ENCODE results near the gene PPP1R18.
"Not testable (repeated sequence)": the region's sequence is repeated elsewhere in the genome, so short reads cannot be mapped to it uniquely, and the experiment has no call there.

Gene PPP1R18

GRCh38 chr6:30725713-30726505, 39.5 kb upstream of the PPP1R18 start:
- no peak overlapping the region for H3K4ac ChIP-seq (ENCODE audit: low read depth in 1 of 2, low read length in 2 of 2)
- H2BK120ac ChIP-seq (ENCODE audit: low read depth, low read length) = no peak overlapping the region
- no peak overlapping the region for H3K14ac ChIP-seq (ENCODE audit: low read length in 2 of 2)
- H4K91ac ChIP-seq (ENCODE audit: low read length) = no peak overlapping the region
- peak overlapping the region; percentile 29 for H3K27ac ChIP-seq (ENCODE audit: low read length, poor library complexity, severe bottlenecking)
- no peak overlapping the region for H4K8ac ChIP-seq (ENCODE audit: low read length)
- H3K4me2 ChIP-seq (ENCODE audit: low read length, poor library complexity, severe bottlenecking) = no peak overlapping the region
- H2BK5ac ChIP-seq (ENCODE audit: low read depth, low read length, poor library complexity, severe bottlenecking) = no peak overlapping the region
- H3K4me3 ChIP-seq (ENCODE audit: insufficient read depth in 1 of 2, low read depth in 1 of 2, low read length in 2 of 2) = no peak overlapping the region
- 64% methylated on average over 3 of the region's 3 CpGs for WGBS
- H2AFZ ChIP-seq (ENCODE audit: low read depth, low read length) = no peak overlapping the region
- peaks cover 59 to 75% of the 10 kb centered on the region in 2 experiments for H3K36me3 ChIP-seq (ENCODE audit: control insufficient read depth in 1 of 2, insufficient read depth in 2 of 2, low read depth in 1 of 2, low read length in 2 of 2)
- no peak overlapping the region for H3K23ac ChIP-seq (ENCODE audit: low read length in 2 of 2)
- H2BK12ac ChIP-seq (ENCODE audit: low read length in 2 of 2) = no peak overlapping the region
- peak; percentile 41 for DNase-seq
- H3K4me1 ChIP-seq (ENCODE audit: control insufficient read depth, insufficient read depth, low read depth, low read length) = peaks cover 21% of the 10 kb centered on the region
- H3K18ac ChIP-seq (ENCODE audit: low read depth in 1 of 2, low read length in 2 of 2) = peak overlapping the region in 1 of 2 experiments; percentile 13
- no peak overlapping the region for H2AK5ac ChIP-seq (ENCODE audit: low read length, severe bottlenecking)
- no peaks in the 10 kb centered on the region for H3K9me3 ChIP-seq (ENCODE audit: control insufficient read depth, low read length)
- peak overlapping the region; percentile 96 for H3K9ac ChIP-seq (ENCODE audit: low read length)
- H3K79me1 ChIP-seq (replicated peaks; ENCODE audit: low read length, poor library complexity, severe bottlenecking) = peaks cover 9% of the 10 kb centered on the region
- H2BK15ac ChIP-seq (ENCODE audit: low read depth, poor library complexity, severe bottlenecking) = no peak overlapping the region
- H3K27me3 ChIP-seq (ENCODE audit: control insufficient read depth in 1 of 2, insufficient read depth in 1 of 2, low read length in 2 of 2) = no peaks in the 10 kb centered on the region

- no peak overlapping the region for H2BK15ac ChIP-seq (ENCODE audit: low read depth, poor library complexity, severe bottlenecking)
- H2AK5ac ChIP-seq (ENCODE audit: low read length, severe bottlenecking) = no peak overlapping the region
Observed at GRCh38 chr6:30724906-30725667, 38.6 kb upstream of the PPP1R18 start.

GRCh38 chr6:30723843-30724741, 37.6 kb upstream of the PPP1R18 start:
- H2BK5ac ChIP-seq (ENCODE audit: low read depth, low read length, poor library complexity, severe bottlenecking); H3K9me3 ChIP-seq (ENCODE audit: control insufficient read depth, low read length); H3K14ac ChIP-seq (ENCODE audit: low read length in 2 of 2); H2BK12ac ChIP-seq (ENCODE audit: low read length in 2 of 2); H3K4ac ChIP-seq (ENCODE audit: low read depth in 1 of 2, low read length in 2 of 2); H3K23ac ChIP-seq (ENCODE audit: low read length in 2 of 2); H3K18ac ChIP-seq (ENCODE audit: low read depth in 1 of 2, low read length in 2 of 2); H3K27me3 ChIP-seq (ENCODE audit: control insufficient read depth in 1 of 2, insufficient read depth in 1 of 2, low read length in 2 of 2); H2AFZ ChIP-seq (ENCODE audit: low read depth, low read length); H2BK120ac ChIP-seq (ENCODE audit: low read depth, low read length); DNase-seq; H4K91ac ChIP-seq (ENCODE audit: low read length); H4K8ac ChIP-seq (ENCODE audit: low read length); H2BK15ac ChIP-seq (ENCODE audit: low read depth, poor library complexity, severe bottlenecking); H2AK5ac ChIP-seq (ENCODE audit: low read length, severe bottlenecking); H3K79me1 ChIP-seq (replicated peaks; ENCODE audit: low read length, poor library complexity, severe bottlenecking): not testable (repeated sequence)
- peak overlapping the region; percentile 96 for H3K9ac ChIP-seq (ENCODE audit: low read length)
- H3K36me3 ChIP-seq (ENCODE audit: control insufficient read depth in 1 of 2, insufficient read depth in 2 of 2, low read depth in 1 of 2, low read length in 2 of 2) = peaks cover 44 to 56% of the 10 kb centered on the region in 2 experiments
- H3K4me1 ChIP-seq (ENCODE audit: control insufficient read depth, insufficient read depth, low read depth, low read length) = peaks cover 17% of the 10 kb centered on the region
- peak overlapping the region in 1 of 2 experiments; percentile 87 for H3K4me3 ChIP-seq (ENCODE audit: insufficient read depth in 1 of 2, low read depth in 1 of 2, low read length in 2 of 2)
- H3K27ac ChIP-seq (ENCODE audit: low read length, poor library complexity, severe bottlenecking) = peak overlapping the region; percentile 74
- WGBS = 91% methylated on average over 25 of the region's 29 CpGs
- peak overlapping the region; percentile 40 for H3K4me2 ChIP-seq (ENCODE audit: low read length, poor library complexity, severe bottlenecking)

More at GRCh38 chr6:30724906-30725667, 38.6 kb upstream of the PPP1R18 start:
- H3K4ac ChIP-seq (ENCODE audit: low read depth in 1 of 2, low read length in 2 of 2) = no peak overlapping the region
- peaks cover 50 to 66% of the 10 kb centered on the region in 2 experiments for H3K36me3 ChIP-seq (ENCODE audit: control insufficient read depth in 1 of 2, insufficient read depth in 2 of 2, low read depth in 1 of 2, low read length in 2 of 2)
- H4K91ac ChIP-seq (ENCODE audit: low read length) = no peak overlapping the region
- H3K4me3 ChIP-seq (ENCODE audit: insufficient read depth in 1 of 2, low read depth in 1 of 2, low read length in 2 of 2) = no peak overlapping the region
- H3K18ac ChIP-seq (ENCODE audit: low read depth in 1 of 2, low read length in 2 of 2) = peak overlapping the region in 1 of 2 experiments; percentile 4
- H3K4me2 ChIP-seq (ENCODE audit: low read length, poor library complexity, severe bottlenecking) = peak overlapping the region; percentile 54
- no peak overlapping the region for H4K8ac ChIP-seq (ENCODE audit: low read length)
- 77% methylated on average over 4 of the region's 6 CpGs for WGBS
- H2BK12ac ChIP-seq (ENCODE audit: low read length in 2 of 2) = no peak overlapping the region
- no peak overlapping the region for H3K14ac ChIP-seq (ENCODE audit: low read length in 2 of 2)
- no peak overlapping the region for H2AFZ ChIP-seq (ENCODE audit: low read depth, low read length)
- no peaks in the 10 kb centered on the region for H3K27me3 ChIP-seq (ENCODE audit: control insufficient read depth in 1 of 2, insufficient read depth in 1 of 2, low read length in 2 of 2)
- peaks cover 4% of the 10 kb centered on the region for H3K79me1 ChIP-seq (replicated peaks; ENCODE audit: low read length, poor library complexity, severe bottlenecking)
- no peak for DNase-seq
- H3K9ac ChIP-seq (ENCODE audit: low read length) = peak overlapping the region; percentile 96
- H3K23ac ChIP-seq (ENCODE audit: low read length in 2 of 2) = no peak overlapping the region
- peaks cover 17% of the 10 kb centered on the region for H3K4me1 ChIP-seq (ENCODE audit: control insufficient read depth, insufficient read depth, low read depth, low read length)
- no peak overlapping the region for H2BK5ac ChIP-seq (ENCODE audit: low read depth, low read length, poor library complexity, severe bottlenecking)
- H3K9me3 ChIP-seq (ENCODE audit: control insufficient read depth, low read length) = no peaks in the 10 kb centered on the region
- H3K27ac ChIP-seq (ENCODE audit: low read length, poor library complexity, severe bottlenecking) = peak overlapping the region; percentile 74
- H2BK120ac ChIP-seq (ENCODE audit: low read depth, low read length) = no peak overlapping the region
